Measurements from ENCODE around the gene EXOC8. TPM values are rescaled to one million over a fixed set of nuclear protein-coding genes. Genes with fewer than 3 reads are reported as not detected.

EXOC8 gene
- total RNA-seq, 1 donor from 2014 or later = 9.9 TPM

- Mint-ChIP-seq H3K27ac (no peak overlapping the region), H3K9me3 (no peaks in the 10 kb centered on the region), H3K4me1 (no peaks in the 10 kb centered on the region), H3K4me3 (no peak overlapping the region), H3K36me3 (no peaks in the 10 kb centered on the region), H3K27me3 (ENCODE audit: low read depth) (peaks cover 3% of the 10 kb centered on the region)
- peak in 1 of 2 experiments; percentile 35 for DNase-seq (ENCODE audit: low spot score in 2 of 2, unreplicated experiment in 2 of 2)
- TF ChIP-seq CTCF (IDR thresholded peaks at IDR 0.05; ENCODE audit: unreplicated experiment) = no peak
Measured at GRCh38 chr1:231315887-231316286, 21.8 kb downstream of the EXOC8 start.

GRCh38 chr1:231313661-231314060, 24.0 kb downstream of the EXOC8 start:
- peak in 1 of 2 experiments; percentile 13 for DNase-seq (ENCODE audit: low spot score in 2 of 2, unreplicated experiment in 2 of 2)
- Mint-ChIP-seq H3K27ac (no peak overlapping the region), H3K4me1 (no peaks in the 10 kb centered on the region), H3K4me3 (no peak overlapping the region), H3K36me3 (no peaks in the 10 kb centered on the region), H3K9me3 (no peaks in the 10 kb centered on the region), H3K27me3 (ENCODE audit: low read depth) (peaks cover 3% of the 10 kb centered on the region)
- TF ChIP-seq CTCF (IDR thresholded peaks at IDR 0.05; ENCODE audit: unreplicated experiment) = no peak

- no peak overlapping the region for H3K27ac Mint-ChIP-seq
Measured at GRCh38 chr1:231312432-231312788, 25.2 kb downstream of the EXOC8 start.

GRCh38 chr1:231311720-231312431, 25.8 kb downstream of the EXOC8 start:
- Mint-ChIP-seq H3K27ac (no peak overlapping the region), H3K36me3 (no peaks in the 10 kb centered on the region), H3K4me1 (no peaks in the 10 kb centered on the region), H3K9me3 (no peaks in the 10 kb centered on the region), H3K4me3 (no peak overlapping the region), H3K27me3 (ENCODE audit: low read depth) (peaks cover 3% of the 10 kb centered on the region)
- TF ChIP-seq CTCF (IDR thresholded peaks at IDR 0.05; ENCODE audit: unreplicated experiment) = no peak
- no peak for DNase-seq (ENCODE audit: low spot score in 2 of 2, unreplicated experiment in 2 of 2)

More at GRCh38 chr1:231312432-231312788, 25.2 kb downstream of the EXOC8 start:
- Mint-ChIP-seq H3K9me3 (no peaks in the 10 kb centered on the region), H3K36me3 (no peaks in the 10 kb centered on the region), H3K4me1 (no peaks in the 10 kb centered on the region), H3K27me3 (ENCODE audit: low read depth) (peaks cover 3% of the 10 kb centered on the region), H3K4me3 (no peak overlapping the region)
- no peak for TF ChIP-seq CTCF (IDR thresholded peaks at IDR 0.05; ENCODE audit: unreplicated experiment)
- no peak for DNase-seq (ENCODE audit: low spot score in 2 of 2, unreplicated experiment in 2 of 2)

GRCh38 chr1:231310391-231310934, 27.2 kb downstream of the EXOC8 start:
- H3K4me1 Mint-ChIP-seq = no peaks in the 10 kb centered on the region
- no peak overlapping the region for H3K27ac Mint-ChIP-seq
- H3K36me3 Mint-ChIP-seq = no peaks in the 10 kb centered on the region
- H3K27me3 Mint-ChIP-seq (ENCODE audit: low read depth) = peaks cover 3% of the 10 kb centered on the region
- TF ChIP-seq CTCF (IDR thresholded peaks at IDR 0.05; ENCODE audit: unreplicated experiment) = no peak
- H3K4me3 Mint-ChIP-seq = no peak overlapping the region
- peak in 1 of 2 experiments; percentile 26 for DNase-seq (ENCODE audit: low spot score in 2 of 2, unreplicated experiment in 2 of 2)
- no peaks in the 10 kb centered on the region for H3K9me3 Mint-ChIP-seq
